GM12875 (cell line): ENCODE data around the gene PHACTR1.
"Not testable (repeated sequence)": the region's sequence is repeated elsewhere in the genome, so short reads cannot be mapped to it uniquely, and the experiment has no call there.

Source experiments
- H3K4me3 ChIP-seq: one replicate; pipeline ENCODE4 v1.5.1; 2011; ENCODE audit warnings: low read depth, low read length, control low read depth
- CTCF ChIP-seq: IDR thresholded peaks from 2 replicates; pipeline ENCODE4 v1.5.1; 2011; ENCODE audit warnings: low read depth, mild to moderate bottlenecking, control low read depth, inconsistent platforms, low read length, moderate library complexity, borderline replicate concordance; ENCODE audit not compliant: insufficient read depth

The PHACTR1 gene

DNA sequence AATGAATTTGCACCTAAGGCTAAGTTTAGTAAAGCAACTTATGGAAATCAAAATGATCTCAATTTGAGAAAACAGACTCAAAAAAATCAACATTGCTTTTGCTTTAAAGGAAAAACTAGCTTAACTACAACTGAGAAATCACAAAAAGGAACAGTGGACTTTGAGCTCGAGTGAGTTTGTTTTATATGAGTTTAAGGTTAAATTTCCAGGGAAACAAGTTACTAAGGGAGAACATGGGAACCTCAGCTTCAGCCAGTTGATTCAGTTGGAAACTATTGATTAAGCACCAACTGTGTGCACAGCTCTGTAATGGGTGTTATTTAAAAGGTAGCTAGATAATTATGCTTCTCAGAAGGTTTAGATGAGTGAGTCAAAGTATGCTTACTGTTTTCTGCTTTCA is 526.0 kb downstream of the PHACTR1 start:
- no peak overlapping the region for H3K4me3 ChIP-seq
- no peak for TF ChIP-seq CTCF

DNA sequence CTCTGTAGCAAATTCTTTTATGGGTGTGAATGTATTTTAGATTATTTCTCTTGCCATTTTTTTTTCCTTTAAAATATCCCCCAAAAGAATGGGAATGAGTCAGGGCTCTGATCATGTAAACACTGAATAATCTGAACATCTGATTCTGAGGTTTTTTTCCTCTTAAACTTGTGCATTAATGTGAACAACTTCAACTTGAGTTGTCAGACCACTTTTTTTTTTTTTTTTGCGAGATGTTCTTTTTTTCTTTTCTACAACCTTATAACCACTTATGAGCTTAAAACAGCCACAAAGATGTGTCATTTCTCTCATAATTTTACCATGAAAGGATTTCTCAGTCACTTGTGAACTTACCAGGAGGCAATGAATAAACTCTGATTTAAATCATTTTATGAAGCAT is 526.5 kb downstream of the PHACTR1 start:
- H3K4me3 ChIP-seq: no peak overlapping the region
- no peak for TF ChIP-seq CTCF

GRCh38 chr6:13243745-13244144 is 527.2 kb downstream of the PHACTR1 start:
- H3K4me3 ChIP-seq: not testable (repeated sequence)

DNA sequence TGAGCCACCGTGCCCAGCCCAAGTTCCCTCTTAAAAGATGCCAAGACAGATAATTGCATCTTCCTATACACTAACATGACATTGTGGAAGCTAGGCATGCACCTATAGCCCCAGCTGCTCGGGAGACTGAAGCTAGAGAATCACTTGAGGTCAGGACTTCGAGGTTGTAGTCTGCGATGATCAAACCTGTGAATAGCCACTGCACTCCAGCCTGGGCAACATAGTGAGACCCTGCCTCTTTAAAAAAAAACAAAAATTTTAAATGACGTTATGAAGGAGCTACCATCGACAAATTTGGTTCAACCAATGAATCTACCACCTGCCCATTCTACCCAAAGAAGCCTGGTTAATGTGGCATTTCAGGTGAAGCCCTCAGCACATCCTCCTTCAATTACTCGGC is 531.1 kb downstream of the PHACTR1 start:
- H3K4me3 ChIP-seq: no peak overlapping the region
- TF ChIP-seq CTCF: no peak

DNA sequence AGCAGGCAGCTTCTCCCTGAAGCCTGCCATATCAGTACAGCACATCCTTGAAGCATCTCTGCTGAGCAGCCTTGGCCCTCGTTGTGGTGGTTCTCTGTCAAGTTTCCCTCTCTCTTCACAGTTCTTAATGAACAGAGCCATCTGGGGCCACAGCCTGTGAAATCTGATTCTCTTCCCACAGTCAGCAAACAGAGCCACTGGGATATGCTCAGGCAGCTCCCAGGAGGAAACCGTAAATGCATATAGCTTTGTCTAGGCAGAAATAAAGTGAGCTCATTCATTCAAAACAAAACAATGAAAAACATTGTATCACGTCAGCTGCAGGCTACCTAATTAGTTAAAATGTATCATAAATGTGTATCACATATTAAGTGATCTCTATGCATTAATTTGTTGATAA is 531.5 kb downstream of the PHACTR1 start:
- no peak for TF ChIP-seq CTCF
- H3K4me3 ChIP-seq: no peak overlapping the region

DNA sequence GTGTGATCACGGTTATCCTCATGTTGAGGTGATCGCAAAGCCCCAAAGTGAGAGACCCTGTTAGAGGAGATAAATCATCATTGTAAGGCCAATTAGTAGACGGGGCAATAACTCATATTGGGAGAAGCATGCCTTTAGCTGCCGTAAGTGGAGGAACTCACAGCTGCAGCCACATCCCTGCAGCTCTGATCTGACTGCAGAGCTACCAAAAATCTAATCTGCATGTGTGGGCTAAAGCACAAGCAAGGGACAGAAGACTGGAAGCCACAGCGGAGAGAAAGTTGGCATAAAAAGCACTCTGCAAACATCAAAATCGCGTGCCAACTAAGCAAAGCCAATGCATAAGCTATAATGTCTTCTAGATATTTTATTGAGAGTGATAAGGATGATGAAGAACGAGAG is 532.0 kb downstream of the PHACTR1 start:
- H3K4me3 ChIP-seq: no peak overlapping the region
- TF ChIP-seq CTCF: no peak

DNA sequence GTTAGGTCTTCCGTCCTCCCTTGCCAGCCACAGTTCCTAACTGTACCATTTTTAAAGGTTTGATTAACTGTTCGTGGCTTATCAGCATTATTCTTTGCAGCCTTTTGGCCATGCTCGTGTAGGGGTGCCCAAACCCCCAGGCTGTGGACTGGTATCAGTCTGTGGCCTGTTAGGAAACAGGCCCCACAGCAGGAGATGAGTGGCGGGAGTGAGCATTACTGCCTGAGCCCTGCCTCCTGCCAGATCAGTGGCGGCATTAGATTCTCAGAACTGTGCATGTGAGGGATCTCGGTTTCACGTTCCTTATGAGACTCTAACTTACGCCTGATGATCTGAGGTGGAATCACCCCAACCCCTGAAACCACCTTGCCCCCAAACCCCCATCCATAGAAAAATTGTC is 532.4 kb downstream of the PHACTR1 start:
- H3K4me3 ChIP-seq: no peak overlapping the region
- no peak for TF ChIP-seq CTCF

GRCh38 chr6:13249817-13250216 is 533.2 kb downstream of the PHACTR1 start:
- no peak overlapping the region for H3K4me3 ChIP-seq
- TF ChIP-seq CTCF: no peak
